CD14-positive monocyte (primary cell): Measurements from ENCODE around the gene GRAMD2B. TPM values are rescaled to one million over a fixed set of nuclear protein-coding genes. Genes with fewer than 3 reads are reported as not detected.

Source experiments
- DNase-seq, 3 donors: peaks; one replicate each; pipeline ENCODE4 v3.0.0-alpha.2; 2011 to 2022
- H2AFZ ChIP-seq: 2 replicates; pipeline ENCODE4 v1.6.0; 2012; ENCODE audit warnings: mild to moderate bottlenecking, low read depth, low read length, inconsistent platforms; ENCODE audit not compliant: insufficient read depth, poor library complexity, severe bottlenecking
- H3K27ac ChIP-seq, 2 donors: 1 replicate in 1 of 2; 2 replicates in 1 of 2; pipeline ENCODE4 v1.5.1; 2012 to 2013; ENCODE audit warnings: low read length in 2 of 2, control low read depth in 1 of 2, inconsistent platforms in 1 of 2, low read depth in 1 of 2, mild to moderate bottlenecking in 1 of 2
- H3K27me3 ChIP-seq, 2 donors: one replicate each; pipeline versions ENCODE4 v1.6.0 to v1.6.1; 2011 to 2013; ENCODE audit warnings: low read length in 2 of 2; ENCODE audit not compliant: control insufficient read depth in 2 of 2, insufficient read depth in 2 of 2
- H3K36me3 ChIP-seq, 2 donors: replicated peaks in 1 of 2; 1 replicate in 1 of 2; 2 replicates in 1 of 2; pipeline versions ENCODE4 v1.5.1 to v1.6.1; 2012 to 2013; ENCODE audit warnings: low read length in 2 of 2, control low read depth in 1 of 2, inconsistent platforms in 1 of 2, mild to moderate bottlenecking in 1 of 2; ENCODE audit not compliant: insufficient read depth in 2 of 2, control insufficient read depth in 1 of 2
- H3K4me1 ChIP-seq, 2 donors: 1 replicate in 1 of 2; 2 replicates in 1 of 2; pipeline versions ENCODE4 v1.5.1 to v1.6.1; 2012 to 2013; ENCODE audit warnings: low read length in 2 of 2, control low read depth in 1 of 2, inconsistent platforms in 1 of 2, mild to moderate bottlenecking in 1 of 2, moderate library complexity in 1 of 2; ENCODE audit not compliant: insufficient read depth in 2 of 2, control insufficient read depth in 1 of 2
- H3K4me2 ChIP-seq: replicated peaks from 2 replicates; pipeline ENCODE3; 2012; ENCODE audit warnings: low read length, moderate library complexity, mild to moderate bottlenecking; ENCODE audit not compliant: poor library complexity, severe bottlenecking; ENCODE audit errors: extremely low read depth
- H3K4me3 ChIP-seq, 3 experiments: fragments of 200-600 bp in 1 of 3; sonication (generic) in 1 of 3; replicated peaks in 1 of 3; 1 replicate in 2 of 3; 2 replicates in 1 of 3; pipeline ENCODE4 v1.5.1; 2011 to 2013; ENCODE audit warnings: low read length in 3 of 3, mild to moderate bottlenecking in 3 of 3, control low read depth in 2 of 3, low read depth in 2 of 3, inconsistent platforms in 1 of 3, moderate library complexity in 1 of 3
- H3K79me2 ChIP-seq: 2 replicates; pipeline ENCODE4 v1.6.0; 2012; ENCODE audit warnings: mild to moderate bottlenecking, control low read depth, inconsistent platforms, low read length, moderate library complexity; ENCODE audit not compliant: insufficient read depth
- H3K9ac ChIP-seq: 2 replicates; pipeline ENCODE4 v1.6.0; 2017; ENCODE audit warnings: low read length, mild to moderate bottlenecking; ENCODE audit not compliant: insufficient read depth, poor library complexity, severe bottlenecking
- H3K9me3 ChIP-seq, 2 donors: replicated peaks in 1 of 2; 1 replicate in 1 of 2; 2 replicates in 1 of 2; pipeline versions ENCODE4 v1.5.1 to v1.6.1; 2012 to 2013; ENCODE audit warnings: low read length in 2 of 2, control low read depth in 1 of 2; ENCODE audit not compliant: control insufficient read depth in 1 of 2, insufficient read depth in 1 of 2
- H4K20me1 ChIP-seq: 2 replicates; pipeline ENCODE4 v1.6.0; 2012; ENCODE audit warnings: mild to moderate bottlenecking, low read length, control low read depth, moderate library complexity; ENCODE audit not compliant: insufficient read depth
- H3K27ac Mint-ChIP-seq, 7 donors: one replicate each; pipeline ENCODE4 v1.8.0; 2020; ENCODE audit warnings: mild to moderate bottlenecking in 7 of 7, mixed read lengths in 7 of 7, moderate library complexity in 6 of 7, inconsistent platforms in 2 of 7
- H3K27me3 Mint-ChIP-seq, 3 donors: one replicate each; pipeline ENCODE4 v1.8.0; 2021 to 2022; ENCODE audit warnings: low read depth in 3 of 3, mild to moderate bottlenecking in 3 of 3, mixed read lengths in 3 of 3, moderate library complexity in 3 of 3, inconsistent platforms in 1 of 3
- H3K36me3 Mint-ChIP-seq, 2 donors: one replicate each; pipeline ENCODE4 v1.8.0; 2020; ENCODE audit warnings: mixed read lengths in 2 of 2, inconsistent platforms in 1 of 2, mild to moderate bottlenecking in 1 of 2
- H3K4me1 Mint-ChIP-seq: one replicate; pipeline ENCODE4 v1.8.0; 2020; ENCODE audit warnings: mild to moderate bottlenecking, mixed read lengths
- H3K4me3 Mint-ChIP-seq, 2 donors: one replicate each; pipeline ENCODE4 v1.8.0; 2020; ENCODE audit warnings: mild to moderate bottlenecking in 2 of 2, mixed read lengths in 2 of 2, moderate library complexity in 1 of 2
- H3K9me3 Mint-ChIP-seq, 7 donors: one replicate each; pipeline ENCODE4 v1.8.0; 2020 to 2022; ENCODE audit warnings: mixed read lengths in 7 of 7, mild to moderate bottlenecking in 6 of 7, moderate library complexity in 6 of 7, inconsistent platforms in 2 of 7
- CTCF ChIP-seq: fragments of 200-600 bp; IDR thresholded peaks from one replicate; pipeline ENCODE4 v1.8.0; 2022; ENCODE audit warnings: antibody characterized with exemption, mild to moderate bottlenecking
- WGBS: methylation state at CpG from one replicate; pipeline ENCODE4 v1.1.5; 2013; ENCODE audit warnings: missing lambda C conversion rate; ENCODE audit not compliant: insufficient coverage; 5-methylcytosine and 5-hydroxymethylcytosine counted together
- intact Hi-C, 2 donors: fragments of 100-400 bp; cut with micrococcal nuclease; formaldehyde crosslinking; loops; one replicate each; pipeline versions ENCODE4 v1.15.0 to v1.15.1; 2023
- polyA plus RNA-seq, 3 donors: library from polyadenylated mRNA; depleted of rRNA in 1 of 3; unstranded in 2 of 3; stranded (reverse) in 1 of 3; fragments of 300-500 nt in 2 of 3; fragments of >200 nt in 1 of 3; fragmentation: Illumina TruSeq in 2 of 3; gene quantifications; 1 replicate in 2 of 3; 2 replicates in 1 of 3; pipeline ENCODE4 v1.2.3, GENCODE V29; 2012 to 2021

Gene GRAMD2B
- polyA plus RNA-seq, 3 donors: 0.79 to 1.2 (median 1.1) TPM

- TF ChIP-seq CTCF: no peak
- H4K20me1 ChIP-seq: no peaks in the 10 kb centered on the region
- Mint-ChIP-seq H3K27ac (no peak overlapping the region), H3K36me3 (peaks cover 0 to under 1% of the 10 kb centered on the region in 2 donors), H3K9me3 (no peaks in the 10 kb centered on the region), H3K27me3 (peaks cover 0 to 2% (median 0%) of the 10 kb centered on the region in 3 donors), H3K4me3 (no peak overlapping the region), H3K4me1 (no peaks in the 10 kb centered on the region)
- H3K4me1 ChIP-seq: no peaks in the 10 kb centered on the region
- peaks cover 0 to 2% of the 10 kb centered on the region in 2 donors for H3K36me3 ChIP-seq
- intact Hi-C loops: no loop called here
- no peak for DNase-seq
- H3K9ac ChIP-seq: no peak overlapping the region
- H3K27ac ChIP-seq: no peak overlapping the region
- H3K27me3 ChIP-seq: no peaks in the 10 kb centered on the region
- H2AFZ ChIP-seq: no peak overlapping the region
- WGBS: 100% methylated on average over 1 of the region's 2 CpGs
- no peak overlapping the region for H3K4me3 ChIP-seq
- no peak overlapping the region for H3K4me2 ChIP-seq
- no peaks in the 10 kb centered on the region for H3K79me2 ChIP-seq
- no peaks in the 10 kb centered on the region for H3K9me3 ChIP-seq
Observed at GRCh38 chr5:126472538-126472889, 49.3 kb downstream of the GRAMD2B start.

GRCh38 chr5:126477294-126478117 is 54.3 kb downstream of the GRAMD2B start:
- H3K79me2 ChIP-seq: no peaks in the 10 kb centered on the region
- H3K27me3 ChIP-seq: no peaks in the 10 kb centered on the region
- no peak overlapping the region for H3K27ac ChIP-seq
- no peaks in the 10 kb centered on the region for H3K9me3 ChIP-seq
- H3K36me3 ChIP-seq: peaks cover 0 to 2% of the 10 kb centered on the region in 2 donors
- H3K4me3 Mint-ChIP-seq: no peak overlapping the region
- DNase-seq: no peak
- H3K4me2 ChIP-seq: no peak overlapping the region
- TF ChIP-seq CTCF: no peak
- no peaks in the 10 kb centered on the region for H3K9me3 Mint-ChIP-seq
- intact Hi-C loops: no loop called here
- no peaks in the 10 kb centered on the region for H3K4me1 ChIP-seq
- peaks cover 0 to 8% of the 10 kb centered on the region in 2 donors for H3K36me3 Mint-ChIP-seq
- 92% methylated on average over 4 of the region's 5 CpGs for WGBS
- H2AFZ ChIP-seq: no peak overlapping the region
- no peak overlapping the region for H3K27ac Mint-ChIP-seq
- no peaks in the 10 kb centered on the region for H3K4me1 Mint-ChIP-seq
- no peak overlapping the region for H3K4me3 ChIP-seq
- H3K9ac ChIP-seq: no peak overlapping the region
- no peaks in the 10 kb centered on the region for H4K20me1 ChIP-seq
- peaks cover 0 to 2% (median 0%) of the 10 kb centered on the region in 3 donors for H3K27me3 Mint-ChIP-seq
